KOPT-K1 (cell line): Measurements from ENCODE around the gene CNTNAP2.

Experiments used
- H3K27ac ChIP-seq: fragments of 200-600 bp; sonication (generic); 2 replicates; pipeline ENCODE4 v1.5.1; 2016; ENCODE audit warnings: antibody characterized with exemption, mild to moderate bottlenecking, low read depth, low read length; ENCODE audit not compliant: poor library complexity, severe bottlenecking
- H3K36me3 ChIP-seq: fragments of 200-600 bp; sonication (generic); 2 replicates; pipeline ENCODE4 v1.5.1; 2017; ENCODE audit warnings: antibody characterized with exemption, mild to moderate bottlenecking, low read length, moderate library complexity; ENCODE audit not compliant: insufficient read depth
- H3K9me3 ChIP-seq: fragments of 200-600 bp; sonication (generic); 2 replicates; pipeline ENCODE4 v1.5.1; 2017; ENCODE audit warnings: antibody characterized with exemption, low read length, mild to moderate bottlenecking; ENCODE audit not compliant: insufficient read depth, poor library complexity, severe bottlenecking

CNTNAP2 gene

GRCh38 chr7:146494952-146495596 is 378.5 kb downstream of the CNTNAP2 start:
- Histone ChIP-seq H3K27ac (no peak overlapping the region), H3K9me3 (no peaks in the 10 kb centered on the region), H3K36me3 (no peaks in the 10 kb centered on the region)

GRCh38 chr7:146496657-146497056 is 380.1 kb downstream of the CNTNAP2 start:
- Histone ChIP-seq H3K36me3 (no peaks in the 10 kb centered on the region), H3K27ac (no peak overlapping the region), H3K9me3 (no peaks in the 10 kb centered on the region)

GRCh38 chr7:146499970-146500369 is 383.4 kb downstream of the CNTNAP2 start:
- Histone ChIP-seq H3K9me3 (peaks cover 12% of the 10 kb centered on the region), H3K36me3 (no peaks in the 10 kb centered on the region), H3K27ac (no peak overlapping the region)

GRCh38 chr7:146503844-146504243 is 387.2 kb downstream of the CNTNAP2 start:
- no peak overlapping the region for H3K27ac ChIP-seq
- H3K9me3 ChIP-seq = peaks cover 12% of the 10 kb centered on the region
- H3K36me3 ChIP-seq = no peaks in the 10 kb centered on the region

- H3K9me3 ChIP-seq = peaks cover 20% of the 10 kb centered on the region
Measured at GRCh38 chr7:146510088-146510680, 393.6 kb downstream of the CNTNAP2 start.

GRCh38 chr7:146514304-146514703 is 397.7 kb downstream of the CNTNAP2 start:
- no peaks in the 10 kb centered on the region for H3K36me3 ChIP-seq
- no peak overlapping the region for H3K27ac ChIP-seq
- H3K9me3 ChIP-seq = peaks cover 18% of the 10 kb centered on the region

More at GRCh38 chr7:146510088-146510680, 393.6 kb downstream of the CNTNAP2 start:
- H3K27ac ChIP-seq = no peak overlapping the region
- H3K36me3 ChIP-seq = no peaks in the 10 kb centered on the region

- Histone ChIP-seq H3K27ac (no peak overlapping the region), H3K36me3 (no peaks in the 10 kb centered on the region), H3K9me3 (no peaks in the 10 kb centered on the region)
Measured at GRCh38 chr7:146528581-146528980, 412.0 kb downstream of the CNTNAP2 start.

GRCh38 chr7:146539836-146540235 is 423.2 kb downstream of the CNTNAP2 start:
- H3K9me3 ChIP-seq = no peaks in the 10 kb centered on the region

GRCh38 chr7:146542101-146542500 is 425.5 kb downstream of the CNTNAP2 start:
- Histone ChIP-seq H3K9me3 (no peaks in the 10 kb centered on the region), H3K36me3 (no peaks in the 10 kb centered on the region), H3K27ac (no peak overlapping the region)

More at GRCh38 chr7:146539836-146540235, 423.2 kb downstream of the CNTNAP2 start:
- Histone ChIP-seq H3K36me3 (no peaks in the 10 kb centered on the region), H3K27ac (no peak overlapping the region)

- Histone ChIP-seq H3K9me3 (no peaks in the 10 kb centered on the region), H3K27ac (no peak overlapping the region), H3K36me3 (no peaks in the 10 kb centered on the region)
Measured at GRCh38 chr7:146544748-146545147, 428.1 kb downstream of the CNTNAP2 start.

- H3K36me3 ChIP-seq = no peaks in the 10 kb centered on the region
- no peak overlapping the region for H3K27ac ChIP-seq
- H3K9me3 ChIP-seq = no peaks in the 10 kb centered on the region
Measured at GRCh38 chr7:146548816-146549215, 432.2 kb downstream of the CNTNAP2 start.

GRCh38 chr7:146554556-146554955 is 438.0 kb downstream of the CNTNAP2 start:
- H3K36me3 ChIP-seq = no peaks in the 10 kb centered on the region
- no peak overlapping the region for H3K27ac ChIP-seq
- no peaks in the 10 kb centered on the region for H3K9me3 ChIP-seq

- Histone ChIP-seq H3K36me3 (no peaks in the 10 kb centered on the region), H3K9me3 (no peaks in the 10 kb centered on the region), H3K27ac (no peak overlapping the region)
Measured at GRCh38 chr7:146557971-146558469, 441.4 kb downstream of the CNTNAP2 start.

GRCh38 chr7:146565872-146566271 is 449.3 kb downstream of the CNTNAP2 start:
- Histone ChIP-seq H3K9me3 (no peaks in the 10 kb centered on the region), H3K27ac (no peak overlapping the region), H3K36me3 (no peaks in the 10 kb centered on the region)

GRCh38 chr7:146575903-146576302 is 459.3 kb downstream of the CNTNAP2 start:
- H3K9me3 ChIP-seq = no peaks in the 10 kb centered on the region
- no peaks in the 10 kb centered on the region for H3K36me3 ChIP-seq
- no peak overlapping the region for H3K27ac ChIP-seq

GRCh38 chr7:146591976-146592375 is 475.4 kb downstream of the CNTNAP2 start:
- Histone ChIP-seq H3K36me3 (no peaks in the 10 kb centered on the region), H3K27ac (no peak overlapping the region), H3K9me3 (no peaks in the 10 kb centered on the region)
